Measurements from ENCODE around the gene PES1.
"Not testable (repeated sequence)": the region's sequence is repeated elsewhere in the genome, so short reads cannot be mapped to it uniquely, and the experiment has no call there.

PES1 gene

DNA sequence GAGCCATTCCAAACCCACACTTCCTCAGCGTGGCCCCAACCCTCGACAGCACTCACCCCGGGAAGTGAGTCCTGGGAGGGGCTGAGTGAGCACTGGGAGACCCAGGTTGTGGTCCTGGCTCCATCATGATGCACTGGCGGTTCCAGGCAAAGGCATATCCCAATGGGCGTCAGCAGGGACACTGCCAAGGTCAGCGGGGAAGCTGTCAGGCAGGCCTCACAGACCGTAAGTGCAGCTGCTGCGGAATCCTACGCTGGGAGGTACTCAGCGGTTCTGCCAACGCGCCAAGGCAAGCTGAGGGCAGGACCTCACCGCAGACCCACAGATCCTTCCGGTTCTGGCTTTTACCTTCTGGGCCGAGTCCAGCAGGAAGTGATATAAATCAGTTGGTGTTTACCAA, 15.9 kb downstream of the PES1 start:
- no peak for DNase-seq (ENCODE audit: low read depth in 3 of 3, low spot score in 1 of 3)

DNA sequence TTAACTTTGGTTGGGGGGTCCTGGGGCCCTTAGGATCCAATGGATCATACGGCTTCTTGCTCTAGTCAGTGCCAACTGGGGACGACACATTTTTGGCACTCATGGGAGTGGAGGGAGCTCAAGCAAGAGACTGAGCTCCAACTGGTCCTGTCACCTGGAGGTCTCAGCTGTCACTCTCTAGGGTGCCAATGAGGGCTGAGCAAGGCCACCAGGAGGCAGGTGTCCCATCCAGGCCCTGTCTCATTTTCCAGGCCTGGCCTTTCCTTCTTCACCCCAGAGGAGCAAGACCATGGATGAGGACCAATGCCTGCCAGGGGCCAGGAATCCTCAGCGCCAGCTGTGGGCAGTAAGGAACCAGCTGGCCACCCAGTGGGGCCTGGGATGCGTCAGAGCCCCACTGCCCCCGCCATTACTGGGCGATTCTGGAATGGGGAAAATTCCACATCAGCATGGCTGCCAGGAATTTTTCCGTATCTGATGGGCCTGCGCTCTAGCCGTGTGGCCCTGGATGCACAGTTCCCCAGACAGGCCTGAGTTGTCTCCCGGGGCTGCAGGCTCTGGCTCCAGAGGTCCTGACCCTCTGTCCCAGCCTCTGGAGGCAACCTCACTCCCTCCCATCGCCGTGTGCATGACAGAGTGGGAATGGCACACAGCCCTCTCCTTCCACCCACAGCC, 16.6 kb downstream of the PES1 start:
- DNase-seq (ENCODE audit: low read depth in 3 of 3, low spot score in 1 of 3): no peak

DNA sequence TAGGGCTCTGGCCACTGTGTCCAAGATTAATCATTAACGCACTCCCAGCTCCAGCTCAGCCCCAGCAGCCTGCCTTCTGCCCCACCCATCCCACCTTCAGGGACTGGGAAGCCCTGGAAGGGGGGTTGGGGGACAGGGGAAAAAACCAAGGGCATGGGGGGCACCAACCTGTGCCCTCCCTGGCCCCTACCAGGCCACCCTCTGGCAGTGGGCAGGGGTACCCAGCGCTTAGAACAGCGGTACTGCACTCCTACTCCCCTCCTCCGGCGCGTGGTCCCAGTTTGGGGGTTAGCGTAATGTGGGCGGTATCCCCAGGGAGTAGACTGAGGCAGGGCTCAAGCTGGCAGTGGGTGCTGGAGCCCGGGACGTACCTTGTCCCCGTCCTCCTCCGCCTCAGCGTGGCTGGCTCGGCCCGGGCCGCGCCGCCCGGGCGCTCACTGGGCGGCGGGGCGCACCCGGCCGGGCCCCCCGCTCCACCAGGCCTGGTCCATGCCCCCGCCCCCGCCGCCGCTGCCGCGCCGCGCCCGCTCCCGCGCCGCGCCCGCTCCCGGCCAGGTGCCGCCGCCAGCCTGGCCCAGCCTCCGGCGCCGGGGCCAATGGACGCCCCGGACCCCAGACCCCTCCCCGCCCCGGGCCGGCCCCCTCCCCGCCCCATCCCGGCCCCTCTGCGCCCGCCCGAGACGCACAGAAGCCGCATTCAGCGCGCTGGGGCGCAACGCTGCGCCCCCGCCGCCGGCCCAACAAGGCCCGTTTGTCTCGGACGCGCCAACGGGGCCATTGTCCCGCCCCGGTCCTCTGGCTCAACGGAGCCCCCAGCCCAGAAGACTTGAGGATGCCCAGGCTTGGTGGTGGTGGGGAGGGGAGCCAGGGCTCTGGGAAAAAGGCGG, 17.4 kb downstream of the PES1 start, which contains the start of gene GAL3ST1:
TSS of gene GAL3ST1 (minus strand) at position 571 of the 887 bp plus-strand sequence. CDS start 17,273 bp downstream, outside the sequence.
- no peak for DNase-seq (ENCODE audit: low read depth in 3 of 3, low spot score in 1 of 3)

DNA sequence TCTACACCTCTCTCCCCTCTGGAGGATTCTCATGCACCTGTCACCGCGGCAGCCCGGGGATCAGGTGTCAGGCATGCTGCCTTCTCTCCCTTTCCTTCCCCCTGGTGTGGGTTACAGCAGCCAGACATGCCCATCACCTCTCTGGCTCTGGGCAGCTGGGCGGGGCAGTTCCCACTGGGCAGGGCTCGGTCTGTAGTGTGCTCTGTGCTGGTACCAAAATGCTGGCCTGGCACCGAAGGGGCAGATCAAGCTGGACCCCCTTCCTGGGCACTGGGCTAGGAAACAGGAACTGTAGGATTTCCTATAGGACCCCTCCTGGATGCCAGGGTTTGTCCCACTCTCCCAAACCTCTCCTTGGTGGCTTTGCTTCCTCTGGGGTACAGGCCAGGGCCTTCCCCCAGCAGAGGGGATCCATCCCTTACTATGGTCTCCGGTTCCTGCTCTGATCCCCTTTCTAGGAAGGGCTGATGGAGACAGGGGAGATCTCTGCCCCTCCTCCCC, 18.1 kb downstream of the PES1 start:
- DNase-seq (ENCODE audit: low read depth in 3 of 3, low spot score in 1 of 3): no peak

DNA sequence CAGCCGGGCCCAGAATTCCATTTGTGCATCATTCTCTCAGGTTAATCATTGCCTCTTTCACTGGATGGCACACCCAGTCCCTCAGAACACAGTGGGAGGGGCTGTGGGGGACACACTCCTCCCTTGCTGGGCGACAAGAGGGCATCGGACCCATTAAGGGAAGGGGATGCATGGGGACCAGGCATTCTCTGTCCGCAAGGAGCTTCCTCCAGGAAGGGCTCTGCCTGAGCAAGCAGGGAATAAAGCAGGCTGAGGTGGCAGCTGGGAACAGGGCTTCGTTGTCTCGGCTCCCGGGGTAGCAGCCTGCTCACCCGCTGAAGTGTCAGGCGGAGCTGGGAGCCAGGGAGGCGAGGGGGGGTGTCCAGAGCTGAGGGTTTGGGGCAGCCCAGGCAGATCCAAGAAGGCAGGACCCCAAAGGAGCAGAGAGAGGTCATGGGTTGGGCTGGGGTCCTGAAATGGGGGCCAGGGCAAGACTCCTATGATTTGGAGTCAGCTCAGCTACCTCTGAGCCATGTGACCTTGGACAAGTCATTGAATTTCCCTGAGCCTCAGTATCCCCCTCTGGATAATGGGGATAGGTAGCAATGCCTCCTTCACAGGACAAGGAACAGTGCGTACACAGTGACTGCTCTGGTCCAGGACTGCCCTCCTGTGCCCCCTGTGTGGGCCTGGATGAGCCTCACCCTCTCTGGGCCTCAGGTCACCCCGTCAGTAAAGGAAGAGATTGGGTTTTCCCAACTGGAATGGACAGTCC, 18.7 kb downstream of the PES1 start:
- DNase-seq (ENCODE audit: low read depth in 3 of 3, low spot score in 1 of 3): no peak

DNA sequence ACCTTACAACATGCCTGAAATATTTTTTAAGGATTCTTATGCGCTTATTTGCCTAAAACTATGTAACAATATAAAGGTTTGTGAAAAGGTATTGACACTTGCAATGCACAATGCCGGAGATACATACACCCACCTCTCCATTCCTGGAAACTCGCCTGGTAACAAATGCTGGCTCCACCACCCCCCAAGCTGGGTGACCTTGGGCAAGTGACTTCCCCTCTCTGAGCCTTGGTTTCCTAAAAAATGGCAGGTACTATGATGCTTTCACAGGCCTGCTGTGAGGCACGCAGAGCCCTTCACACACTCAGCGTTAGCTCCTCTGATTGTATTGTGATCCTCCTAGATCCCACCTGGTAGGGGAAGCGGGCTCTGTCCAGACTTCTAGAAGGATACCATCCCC, 19.5 kb downstream of the PES1 start:
- no peak for DNase-seq (ENCODE audit: low read depth in 3 of 3, low spot score in 1 of 3)

DNA sequence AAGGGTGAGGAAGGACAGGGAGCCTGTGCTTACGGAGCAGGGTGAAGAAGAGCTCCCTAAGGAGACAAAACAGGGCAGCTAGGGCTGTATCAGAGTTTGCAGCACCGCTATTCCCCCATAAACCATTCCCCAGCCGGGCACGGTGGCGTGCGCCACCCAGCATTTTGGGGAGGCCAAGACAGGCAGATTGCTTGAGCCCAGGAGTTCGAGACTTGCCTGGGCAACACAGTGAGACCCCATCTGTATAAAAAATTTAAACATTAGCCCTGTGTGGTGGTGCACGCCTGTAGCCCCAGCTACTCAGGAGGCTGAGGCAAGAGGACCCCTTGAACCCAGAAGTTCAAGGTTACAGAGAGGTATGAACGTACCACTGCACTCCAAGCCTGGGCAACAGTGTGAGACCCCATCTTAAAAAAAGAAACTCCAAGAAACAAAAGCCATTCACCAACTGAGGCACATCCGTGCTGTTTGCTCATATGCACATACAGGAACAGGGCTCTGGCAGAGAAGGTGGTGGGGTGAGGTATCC, 22.0 kb downstream of the PES1 start:
- DNase-seq (ENCODE audit: low read depth in 3 of 3, low spot score in 1 of 3): no peak

DNA sequence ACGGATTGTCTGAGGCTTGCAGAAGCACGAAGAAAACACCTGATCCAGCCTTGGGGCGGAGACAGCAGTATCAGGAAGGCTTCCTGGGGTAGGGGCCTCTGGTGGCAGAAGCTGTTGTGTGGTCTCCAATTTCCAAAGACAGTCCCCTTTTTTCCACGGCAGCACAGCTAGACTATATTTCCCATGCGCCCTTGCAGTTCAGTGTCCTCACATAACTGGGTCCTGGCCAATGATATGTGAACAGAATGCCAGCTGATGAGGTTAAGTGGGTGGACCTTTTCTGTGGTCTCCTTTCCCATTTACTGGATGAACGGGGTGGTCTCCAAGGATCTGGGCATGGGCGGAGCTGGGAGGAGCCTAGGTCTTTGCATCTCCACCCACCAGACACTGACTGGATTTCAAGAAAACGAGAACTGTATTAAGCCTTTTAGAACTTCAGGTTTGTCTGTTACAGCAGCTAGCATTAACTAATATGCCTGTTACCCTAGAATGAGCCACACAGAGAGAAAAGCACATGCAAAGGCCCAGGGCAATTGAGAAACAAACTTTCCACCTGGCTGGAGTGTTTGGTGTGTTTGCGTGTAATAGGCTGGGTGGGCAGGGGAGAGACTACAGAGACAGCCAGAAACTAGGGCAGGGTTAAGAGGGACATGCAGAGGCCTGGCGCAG, 23.4 kb downstream of the PES1 start:
- no peak for DNase-seq (ENCODE audit: low read depth in 3 of 3, low spot score in 1 of 3)

DNA sequence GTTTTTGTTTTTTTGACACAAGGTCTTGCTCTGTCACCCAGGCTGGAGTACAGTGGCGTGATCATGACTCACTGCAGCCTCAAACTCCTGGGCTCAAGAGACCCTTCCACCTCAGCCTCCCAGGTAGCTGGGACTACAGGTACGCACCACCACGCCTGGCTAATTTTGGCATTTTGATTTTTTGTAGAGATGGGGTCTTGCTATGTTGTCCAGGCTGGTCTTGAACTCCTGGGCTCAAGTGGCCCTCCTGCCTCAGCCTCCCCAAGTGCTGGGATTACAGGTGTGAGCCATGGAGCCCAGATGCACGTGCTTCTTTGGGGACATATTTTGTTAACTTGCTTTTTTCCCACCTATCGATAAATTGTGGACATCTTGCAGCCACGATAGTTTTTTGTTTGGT, 24.4 kb downstream of the PES1 start:
- not testable (repeated sequence) for DNase-seq (ENCODE audit: low read depth in 3 of 3, low spot score in 1 of 3)

DNA sequence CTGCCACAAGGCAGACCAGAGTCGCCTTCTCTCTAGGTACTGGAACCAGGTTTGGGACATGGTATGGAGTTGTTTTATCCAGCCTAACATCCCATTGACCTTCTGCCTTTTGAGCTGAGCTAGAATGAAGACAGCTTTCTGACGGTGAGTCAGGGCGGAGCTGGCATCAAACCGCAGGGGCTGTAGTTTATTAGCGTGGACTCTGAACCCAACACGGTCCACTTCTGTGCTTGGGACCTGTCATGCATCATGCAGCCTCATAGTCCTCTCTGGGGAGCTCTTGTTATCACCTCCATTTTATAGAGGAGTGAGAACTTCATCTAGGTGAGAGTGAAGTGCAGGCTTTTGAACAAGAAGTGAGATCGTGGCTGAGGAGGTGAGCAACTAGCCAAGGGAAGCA, 25.6 kb downstream of the PES1 start:
- no peak for DNase-seq (ENCODE audit: low read depth in 3 of 3, low spot score in 1 of 3)

DNA sequence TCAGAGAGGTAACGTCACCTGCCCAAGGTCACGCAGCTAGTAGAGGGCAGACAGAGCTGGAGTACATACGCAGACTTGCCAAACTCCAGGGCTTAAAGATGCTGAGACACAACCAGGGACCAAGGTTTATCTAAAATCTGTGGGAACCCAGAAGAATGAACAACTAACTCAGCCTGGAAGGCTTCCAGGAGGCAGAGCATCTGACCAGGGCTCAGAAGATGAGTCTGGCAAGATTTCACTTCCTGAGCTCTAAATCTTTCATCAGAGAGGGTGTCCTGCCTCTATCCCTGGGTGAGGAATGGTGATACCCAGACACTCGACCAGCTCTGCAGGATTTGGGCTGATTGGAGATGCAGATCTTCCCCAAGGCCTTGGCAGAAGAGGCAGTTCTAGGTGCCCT, 26.4 kb downstream of the PES1 start:
- DNase-seq (ENCODE audit: low read depth in 3 of 3, low spot score in 1 of 3): no peak

DNA sequence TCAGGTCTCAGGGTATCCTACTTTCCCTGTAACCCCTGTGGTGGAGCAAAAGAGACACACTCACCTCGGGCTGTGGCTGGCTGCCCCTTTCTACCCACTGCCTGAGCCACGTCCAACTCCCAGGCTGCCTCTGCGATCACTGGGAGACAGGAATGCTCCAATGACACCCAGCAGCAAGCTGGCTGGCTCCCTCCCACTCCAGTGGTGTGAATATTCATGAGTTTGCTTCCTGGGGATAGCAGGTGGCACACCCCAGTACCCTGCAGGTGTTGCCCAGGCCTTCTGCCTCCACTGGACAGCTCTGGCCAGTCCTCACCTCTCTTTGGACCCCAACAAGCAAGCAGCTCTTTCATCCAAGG, 27.0 kb downstream of the PES1 start:
- no peak for DNase-seq (ENCODE audit: low read depth in 3 of 3, low spot score in 1 of 3)

DNA sequence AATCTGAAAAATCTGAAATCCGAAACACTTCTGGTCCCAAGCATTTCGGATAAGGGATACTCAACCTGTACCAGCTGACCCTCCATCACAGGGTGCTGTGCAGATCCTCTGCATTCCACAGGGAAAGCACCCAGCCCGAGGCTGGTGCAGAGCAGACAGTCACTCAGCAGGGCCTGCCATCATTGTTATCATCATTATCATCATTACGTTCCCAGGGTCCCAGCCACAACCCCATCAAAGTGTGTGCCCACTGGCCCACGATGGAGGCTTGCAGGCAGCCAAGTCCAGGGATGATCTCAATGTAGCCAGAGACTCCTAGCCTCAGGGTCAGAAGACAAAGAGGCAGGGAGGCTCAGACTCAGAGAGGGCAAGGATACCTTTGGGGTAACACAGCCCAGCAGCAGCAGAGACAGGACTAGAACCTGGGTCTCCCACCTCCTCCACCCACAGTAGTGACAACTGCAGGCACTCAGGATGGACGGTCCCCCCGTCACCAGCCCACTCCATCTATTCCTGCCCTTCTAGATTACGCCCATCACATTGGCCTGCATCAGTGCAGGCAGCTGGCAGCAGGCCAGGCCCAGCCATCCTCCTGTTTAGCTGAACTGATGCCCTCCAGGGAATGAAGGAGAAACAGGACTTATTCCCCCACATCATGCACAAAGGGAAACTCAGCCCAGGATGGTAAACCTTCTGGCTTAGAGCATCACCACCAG, 27.5 kb downstream of the PES1 start:
- DNase-seq (ENCODE audit: low read depth in 3 of 3, low spot score in 1 of 3): no peak

DNA sequence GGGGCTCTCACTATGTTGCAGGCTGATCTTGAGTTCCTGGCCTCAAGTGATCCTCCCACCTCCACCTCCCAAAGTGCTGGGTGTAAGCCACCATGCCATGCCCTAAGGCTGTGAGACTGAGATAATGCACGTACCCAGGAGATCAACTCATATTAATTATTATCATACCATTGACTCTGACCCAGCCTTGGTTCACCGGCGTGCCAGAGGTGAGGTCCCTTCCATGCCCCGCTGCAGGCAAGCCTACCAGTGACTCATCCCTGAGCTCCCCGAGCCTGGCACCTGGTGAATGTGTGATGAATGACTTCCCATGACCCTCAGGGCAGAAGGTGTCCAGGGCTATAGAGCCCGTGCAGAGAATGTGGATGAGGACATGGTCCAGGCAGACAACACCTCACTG, 29.3 kb downstream of the PES1 start:
- DNase-seq (ENCODE audit: low read depth in 3 of 3, low spot score in 1 of 3): no peak

DNA sequence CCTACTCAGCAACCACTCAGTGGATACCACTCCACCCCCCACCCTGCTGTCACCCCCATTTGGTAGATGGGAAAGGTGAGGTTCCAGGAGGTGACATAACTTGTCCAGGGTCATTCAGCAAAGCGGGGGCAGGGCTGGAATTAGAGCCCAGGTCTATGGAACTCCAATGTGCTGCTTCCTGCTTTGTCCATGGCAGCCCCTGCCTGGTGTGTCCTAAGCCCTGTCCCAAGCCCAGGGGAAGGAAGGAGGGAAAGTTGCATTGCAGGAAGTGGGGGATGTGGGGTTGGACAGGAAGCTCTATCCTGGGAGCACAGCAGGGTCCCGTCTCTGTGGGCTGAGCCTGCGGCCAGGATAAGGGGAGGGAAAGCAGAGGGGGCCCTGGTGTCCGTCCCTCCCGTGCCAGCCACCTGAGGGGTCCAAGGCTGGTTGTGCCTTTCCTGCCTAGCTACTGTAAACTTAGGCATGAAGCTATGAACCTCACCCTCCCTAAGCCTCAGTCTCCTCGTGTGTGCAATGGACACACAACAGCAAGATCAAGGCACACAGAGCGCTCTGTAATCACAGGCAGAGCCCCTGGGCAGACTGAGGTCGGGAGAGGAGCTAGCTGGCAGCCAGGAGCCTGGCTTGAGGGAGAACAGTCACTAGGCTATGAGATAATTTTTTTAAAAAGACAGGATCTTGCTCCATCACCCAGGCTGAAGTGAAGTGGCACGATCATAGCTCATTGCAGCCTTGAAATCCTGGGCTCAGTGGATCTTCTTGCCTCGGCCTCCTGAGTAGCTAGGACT, 30.1 kb downstream of the PES1 start:
- DNase-seq (ENCODE audit: low read depth in 3 of 3, low spot score in 1 of 3): no peak

DNA sequence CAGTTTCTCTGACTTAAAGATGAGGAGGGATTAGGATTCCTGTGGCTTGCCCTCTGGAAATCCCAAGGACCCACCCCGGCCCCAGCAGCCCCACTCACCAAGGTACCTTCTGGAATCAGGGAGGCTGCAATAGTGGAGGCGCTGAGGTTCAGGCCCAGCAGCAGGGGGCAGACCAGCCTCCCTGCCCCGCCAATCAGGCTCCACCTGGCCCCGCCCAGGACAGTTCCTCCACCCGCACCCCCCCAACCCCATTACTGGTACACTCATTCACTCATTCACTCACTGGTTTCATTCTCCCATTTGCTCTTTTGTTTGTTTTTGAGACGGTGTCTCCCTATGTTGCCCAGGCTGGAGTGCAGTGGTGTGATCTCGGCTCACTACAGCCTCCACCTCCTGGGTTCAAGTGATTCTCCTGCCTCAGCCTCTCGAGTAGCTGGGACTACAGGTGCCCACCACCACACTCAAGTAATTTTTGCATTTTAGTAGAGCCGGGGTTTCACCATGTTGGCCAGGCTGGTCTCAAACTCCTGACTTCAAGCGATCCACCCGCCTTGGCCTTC, 31.0 kb downstream of the PES1 start:
- DNase-seq (ENCODE audit: low read depth in 3 of 3, low spot score in 1 of 3): not testable (repeated sequence)

DNA sequence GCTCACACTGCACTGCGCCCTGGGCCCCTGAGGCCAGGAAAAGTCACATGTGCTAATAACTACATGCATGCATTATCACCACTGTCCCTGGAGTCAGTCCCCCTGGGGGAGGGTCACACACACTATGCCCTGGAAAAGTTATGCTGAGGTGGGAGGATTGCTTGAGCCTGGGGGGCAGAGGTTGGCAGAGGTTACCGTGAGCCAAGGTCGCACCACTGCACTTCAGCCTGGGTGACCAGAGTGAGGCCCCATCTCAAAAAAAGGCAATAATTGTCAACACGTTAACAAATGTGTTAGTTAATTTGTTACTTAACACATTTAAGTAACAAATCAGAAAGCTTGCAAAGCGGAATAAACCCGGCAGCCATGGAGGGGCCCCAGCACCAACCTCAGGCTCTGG, 31.8 kb downstream of the PES1 start:
- no peak for DNase-seq (ENCODE audit: low read depth in 3 of 3, low spot score in 1 of 3)

DNA sequence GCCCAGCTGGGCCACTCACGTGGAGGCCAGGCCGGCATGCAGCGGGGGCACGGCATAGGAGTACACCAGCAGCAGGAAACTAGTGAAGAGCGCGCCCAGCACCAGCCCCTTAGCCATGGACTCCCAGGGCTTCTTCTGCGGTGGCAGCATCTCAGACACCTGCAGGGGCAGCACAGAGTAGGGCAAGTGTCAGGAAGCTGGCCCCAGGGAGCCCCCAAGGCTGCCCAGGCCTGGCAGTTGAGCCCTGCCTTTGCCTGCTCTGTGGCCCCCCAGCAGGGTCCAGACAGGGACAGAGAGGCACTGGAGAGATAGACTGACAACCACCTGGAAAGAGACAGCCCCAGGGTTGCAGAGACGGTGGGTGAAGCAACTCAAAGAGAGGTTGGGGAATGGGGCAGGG, 34.5 kb downstream of the PES1 start:
- no peak for DNase-seq (ENCODE audit: low read depth in 3 of 3, low spot score in 1 of 3)

DNA sequence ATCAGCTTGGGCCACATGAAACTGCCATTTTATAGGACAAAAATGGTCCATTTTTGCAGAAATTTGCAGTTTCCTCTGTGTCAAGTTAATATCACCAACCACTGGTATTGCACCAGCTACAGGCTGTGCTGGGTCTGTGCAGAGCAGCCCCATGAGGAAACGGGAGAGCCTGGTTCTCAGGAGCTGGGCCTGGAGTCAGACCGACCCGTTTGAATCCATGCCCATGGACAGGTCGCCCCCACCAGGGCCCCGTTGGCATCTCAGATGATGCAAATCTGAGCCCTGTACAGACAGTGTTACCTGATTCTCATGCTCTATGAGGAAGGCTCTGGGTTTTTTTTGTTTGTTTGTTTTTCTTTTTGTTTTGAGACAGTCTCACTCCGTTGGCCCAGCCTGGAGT, 35.3 kb downstream of the PES1 start:
- DNase-seq (ENCODE audit: low read depth in 3 of 3, low spot score in 1 of 3): no peak

Measured in stimulated activated CD4-positive, alpha-beta T cell treated with anti-CD3 and anti-CD28 coated beads, TNF-alpha, amount 100 ng/mL, for 1 hour (primary cell).